G401.6 (cell line): ENCODE results near the gene PAF1.
"Not testable (repeated sequence)": the region's sequence is repeated elsewhere in the genome, so short reads cannot be mapped to it uniquely, and the experiment has no call there.

Experiments
- FAIRE-seq: peaks from 2 replicates; lab custom pipeline; 2012; peaks lifted over from hg19 to GRCh38; lab: Jason Lieb, UNC

PAF1 gene

GRCh38 chr19:39381910-39382611, 8.8 kb downstream of the PAF1 start:
- FAIRE-seq, result no peak

GRCh38 chr19:39380521-39381502, 10.1 kb downstream of the PAF1 start:
- no peak for FAIRE-seq

GRCh38 chr19:39379865-39380396, 11.0 kb downstream of the PAF1 start:
- FAIRE-seq, result no peak

GRCh38 chr19:39379366-39379765, 11.5 kb downstream of the PAF1 start:
- FAIRE-seq, result not testable (repeated sequence)

- FAIRE-seq, result no peak
Observed at GRCh38 chr19:39377373-39378362, 13.2 kb downstream of the PAF1 start.

GRCh38 chr19:39375929-39376328, 15.0 kb downstream of the PAF1 start:
- no peak for FAIRE-seq

GRCh38 chr19:39372941-39373340, 18.0 kb downstream of the PAF1 start:
- FAIRE-seq, result no peak

- no peak for FAIRE-seq
Observed at GRCh38 chr19:39372047-39372802, 18.7 kb downstream of the PAF1 start.

- no peak for FAIRE-seq
Observed at GRCh38 chr19:39370735-39371134, 20.2 kb downstream of the PAF1 start.

- FAIRE-seq, result no peak
Observed at GRCh38 chr19:39369200-39369599, 21.7 kb downstream of the PAF1 start.

GRCh38 chr19:39365531-39365930, 25.4 kb downstream of the PAF1 start:
- FAIRE-seq, result no peak

- FAIRE-seq, result no peak
Observed at GRCh38 chr19:39363901-39364457, 26.9 kb downstream of the PAF1 start.

- FAIRE-seq, result no peak
Observed at GRCh38 chr19:39362682-39363657, 27.9 kb downstream of the PAF1 start.

- FAIRE-seq, result no peak
Observed at GRCh38 chr19:39360599-39360998, 30.3 kb downstream of the PAF1 start.

- FAIRE-seq, result no peak
Observed at GRCh38 chr19:39359026-39359425, 31.9 kb downstream of the PAF1 start.

GRCh38 chr19:39356647-39357046, 34.3 kb downstream of the PAF1 start:
- FAIRE-seq, result no peak

- no peak for FAIRE-seq
Observed at GRCh38 chr19:39356073-39356472, 34.8 kb downstream of the PAF1 start.

- FAIRE-seq, result no peak
Observed at GRCh38 chr19:39355253-39355652, 35.7 kb downstream of the PAF1 start.
